Astrocyte (in vitro differentiated cells and primary cell): ENCODE results near the gene CTSW.

Experiments
- EZH2 ChIP-seq: IDR thresholded peaks from 2 replicates; pipeline ENCODE4 v1.6.1; 2012; ENCODE audit warnings: mild to moderate bottlenecking, low read length, inconsistent platforms; ENCODE audit not compliant: insufficient read depth
- TF ChIP-seq, protein P1 (sequence below): IDR thresholded peaks from 2 replicates; pipeline ENCODE4 v1.5.1; 2011; ENCODE audit warnings: low read depth, mild to moderate bottlenecking, inconsistent platforms, low read length, moderate library complexity; ENCODE audit not compliant: insufficient read depth

DNA sequence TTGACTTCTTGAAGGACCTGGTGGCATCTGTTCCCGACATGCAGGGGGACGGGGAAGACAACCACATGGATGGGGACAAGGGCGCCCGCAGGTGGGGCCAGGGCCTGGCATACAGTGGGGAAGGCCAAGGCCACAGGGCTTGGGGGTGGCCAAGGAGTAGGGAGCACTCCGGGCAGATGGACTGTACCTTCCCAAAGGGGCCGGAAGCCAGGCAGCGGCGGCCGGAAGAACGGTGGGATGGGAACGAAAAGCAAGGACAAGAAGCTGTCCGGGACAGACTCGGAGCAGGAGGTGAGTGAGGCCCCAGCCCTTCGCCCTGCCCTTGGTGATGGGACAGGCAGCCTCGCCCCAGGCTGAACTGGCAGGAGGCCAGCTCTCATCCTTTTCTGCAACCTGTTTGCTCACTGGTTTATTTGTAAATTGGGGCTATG lies 40.8 kb downstream of the CTSW start:
- TF ChIP-seq, protein P1, sequence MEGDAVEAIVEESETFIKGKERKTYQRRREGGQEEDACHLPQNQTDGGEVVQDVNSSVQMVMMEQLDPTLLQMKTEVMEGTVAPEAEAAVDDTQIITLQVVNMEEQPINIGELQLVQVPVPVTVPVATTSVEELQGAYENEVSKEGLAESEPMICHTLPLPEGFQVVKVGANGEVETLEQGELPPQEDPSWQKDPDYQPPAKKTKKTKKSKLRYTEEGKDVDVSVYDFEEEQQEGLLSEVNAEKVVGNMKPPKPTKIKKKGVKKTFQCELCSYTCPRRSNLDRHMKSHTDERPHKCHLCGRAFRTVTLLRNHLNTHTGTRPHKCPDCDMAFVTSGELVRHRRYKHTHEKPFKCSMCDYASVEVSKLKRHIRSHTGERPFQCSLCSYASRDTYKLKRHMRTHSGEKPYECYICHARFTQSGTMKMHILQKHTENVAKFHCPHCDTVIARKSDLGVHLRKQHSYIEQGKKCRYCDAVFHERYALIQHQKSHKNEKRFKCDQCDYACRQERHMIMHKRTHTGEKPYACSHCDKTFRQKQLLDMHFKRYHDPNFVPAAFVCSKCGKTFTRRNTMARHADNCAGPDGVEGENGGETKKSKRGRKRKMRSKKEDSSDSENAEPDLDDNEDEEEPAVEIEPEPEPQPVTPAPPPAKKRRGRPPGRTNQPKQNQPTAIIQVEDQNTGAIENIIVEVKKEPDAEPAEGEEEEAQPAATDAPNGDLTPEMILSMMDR = no peak
- TF ChIP-seq EZH2 = no peak
